K562 (cell line): ENCODE results near the gene ADSS1. TPM values are rescaled to one million over a fixed set of nuclear protein-coding genes. Genes with fewer than 3 reads are reported as not detected.

Experiments used
- ARNT ChIP-seq, 2 experiments: fragments of 450-650 bp; IDR thresholded peaks; 2 replicates each; pipeline ENCODE4 v1.6.1; 2016; ENCODE audit warnings: mild to moderate bottlenecking in 1 of 2
- BCLAF1 ChIP-seq, 2 experiments: fragments of 450-650 bp in 1 of 2; IDR thresholded peaks; 2 replicates each; pipeline ENCODE4 v1.6.1; 2011 to 2017; ENCODE audit warnings: low read depth in 2 of 2, antibody characterized with exemption in 1 of 2, borderline replicate concordance in 1 of 2, low read length in 1 of 2, mild to moderate bottlenecking in 1 of 2, mixed read lengths in 1 of 2; ENCODE audit not compliant: control insufficient read depth in 1 of 2
- CBFA2T3 ChIP-seq: fragments of 450-650 bp; IDR thresholded peaks from 2 replicates; pipeline ENCODE4 v1.6.1; 2017
- DLX4 ChIP-seq: fragments of 250-450 bp; sonication (Bioruptor Pico); IDR thresholded peaks from 2 replicates; pipeline ENCODE4 v1.6.1; 2021; ENCODE audit warnings: mild to moderate bottlenecking
- ELK1 ChIP-seq: sonication (generic); formaldehyde crosslinking; IDR thresholded peaks from 2 replicates; pipeline ENCODE4 v1.8.1; 2022; ENCODE audit warnings: missing genetic modification reagents
- ESRRA ChIP-seq: fragments of 450-650 bp; IDR thresholded peaks from 2 replicates; pipeline ENCODE4 v1.6.1; 2014; ENCODE audit warnings: low read depth, mild to moderate bottlenecking, moderate library complexity, borderline replicate concordance
- FUS ChIP-seq: fragments of 200-400 bp; formaldehyde crosslinking; optimal IDR thresholded peaks from 2 replicates; pipeline ENCODE3; 2017; ENCODE audit warnings: low read depth, low read length
- HEY1 ChIP-seq: fragments of 250-450 bp; sonication (Bioruptor Pico); IDR thresholded peaks from 2 replicates; pipeline ENCODE4 v1.5.0; 2020; ENCODE audit warnings: mild to moderate bottlenecking, moderate library complexity, borderline replicate concordance
- HINFP ChIP-seq: fragments of 450-650 bp; conservative IDR thresholded peaks from 2 replicates; pipeline ENCODE4 v1.6.1; 2016; ENCODE audit warnings: missing genetic modification characterization, low read depth, mild to moderate bottlenecking, control low read depth, missing compliant biosample characterization
- MTA2 ChIP-seq: fragments of 450-650 bp; IDR thresholded peaks from 2 replicates; pipeline ENCODE4 v1.6.1; 2016; ENCODE audit warnings: low read depth
- MXD1 ChIP-seq: fragments of 250-450 bp; sonication (Bioruptor Pico); IDR thresholded peaks from 2 replicates; pipeline ENCODE4 v1.8.0; 2021; ENCODE audit warnings: borderline replicate concordance, mild to moderate bottlenecking, moderate library complexity; ENCODE audit not compliant: poor library complexity, severe bottlenecking
- PHB ChIP-seq: fragments of 250-450 bp; sonication (Bioruptor Pico); IDR thresholded peaks from 2 replicates; pipeline ENCODE4 v1.5.0; 2021
- PTBP1 ChIP-seq: fragments of 200-400 bp; formaldehyde crosslinking; IDR thresholded peaks from 2 replicates; pipeline ENCODE4 v1.6.1; 2017; ENCODE audit warnings: low read depth, low read length
- ZBTB34 ChIP-seq: fragments of 250-450 bp; sonication (Bioruptor Pico); IDR thresholded peaks from 2 replicates; pipeline ENCODE4 v1.8.0; 2021; ENCODE audit warnings: mild to moderate bottlenecking, moderate library complexity
- ZFP1 ChIP-seq: fragments of 450-650 bp; formaldehyde crosslinking; IDR thresholded peaks from 2 replicates; pipeline ENCODE4 v1.4.0; 2020; ENCODE audit warnings: mild to moderate bottlenecking, mixed read lengths
- ZNF445 ChIP-seq: fragments of 250-450 bp; sonication (Bioruptor Pico); IDR thresholded peaks from 2 replicates; pipeline ENCODE4 v1.4.0; 2020; ENCODE audit warnings: low read depth, mild to moderate bottlenecking, moderate library complexity
- ZNF507 ChIP-seq: conservative IDR thresholded peaks from 2 replicates; pipeline ENCODE4 v1.6.1; 2017; ENCODE audit warnings: missing genetic modification characterization, missing compliant biosample characterization
- ZNF778 ChIP-seq: fragments of 450-650 bp; formaldehyde crosslinking; IDR thresholded peaks from 2 replicates; pipeline ENCODE4 v1.4.0; 2020; ENCODE audit warnings: mild to moderate bottlenecking, moderate library complexity
- ZNF780A ChIP-seq: fragments of 250-450 bp; sonication (Bioruptor Pico); IDR thresholded peaks from 2 replicates; pipeline ENCODE4 v1.5.0; 2021; ENCODE audit warnings: mild to moderate bottlenecking
- polyA plus RNA-seq, 8 experiments: library from polyadenylated mRNA; depleted of rRNA in 4 of 8; stranded (reverse) in 5 of 8; unstranded in 3 of 8; fragments of >200 nt; fragmentation: Nextera tagmentation in 2 of 8; fragmentation: Illumina TruSeq in 1 of 8; extraction: Ambion mirVana in 2 of 8; extraction: Trizol in 1 of 8; gene quantifications; 2 replicates each; pipeline versions ENCODE4 v1.2.1 to v1.2.3, GENCODE V29; 2011 to 2014; ENCODE audit warnings: inconsistent platforms in 1 of 8, missing spikeins in 1 of 8
- total RNA-seq, 7 experiments: library from RNA; depleted of rRNA in 6 of 7; stranded (reverse); fragments of >200 nt in 6 of 7; fragmentation: Illumina TruSeq in 2 of 7; extraction: Trizol in 2 of 7; gene quantifications; 2 replicates each; pipeline versions ENCODE4 v1.2.1 to v1.2.3, GENCODE V29; 2011 to 2021; ENCODE audit warnings: low replicate concordance in 1 of 7

Gene ADSS1
- total and polyA plus RNA-seq, 9 of the 15 experiments (the other 6 are each of a cell fraction or from before 2014, with no cell fraction given), result 0.53 to 5.9 (median 3.9) TPM

- TF ChIP-seq ZNF507, result no peak
- TF ChIP-seq FUS, result no peak
- TF ChIP-seq PTBP1, result no peak
- no peak for TF ChIP-seq HEY1
- TF ChIP-seq ZNF445 (CRISPR knock-in tag), result no peak
- TF ChIP-seq MXD1 (CRISPR knock-in tag), result no peak
- TF ChIP-seq CBFA2T3, result no peak
- no peak for TF ChIP-seq DLX4 (CRISPR knock-in tag)
- TF ChIP-seq ELK1 (CRISPR knock-in tag), result no peak
- TF ChIP-seq ZNF780A (CRISPR knock-in tag), result no peak
- no peak for TF ChIP-seq ARNT (IDR thresholded peaks at IDR 0.05)
- TF ChIP-seq ZFP1, result no peak
- no peak for TF ChIP-seq ZBTB34 (CRISPR knock-in tag)
- no peak for TF ChIP-seq ZNF778
- 0 out of 2 replicates have a peak, but pooled peaks have one; percentile 26 for TF ChIP-seq ESRRA
- TF ChIP-seq HINFP (tag), result no peak
- TF ChIP-seq PHB (CRISPR knock-in tag), result no peak
- no peak for TF ChIP-seq MTA2
- no peak for TF ChIP-seq BCLAF1 (IDR thresholded peaks at IDR 0.05; ENCODE audit: borderline replicate concordance in 1 of 2, control insufficient read depth in 1 of 2, low read depth in 2 of 2, low read length in 1 of 2)
Measured at GRCh38 chr14:104723651-104724406, at the start of gene ADSS1 (continued).
